ENCODE measurements around the gene HMGN4. TPM values are rescaled to one million over a fixed set of nuclear protein-coding genes. Genes with fewer than 3 reads are reported as not detected.

HMGN4 gene
- total and polyA plus RNA-seq, 2 donors (not counting 3 experiments of a cell fraction or from before 2014, with no cell fraction given) = 13.1 to 36.9 TPM

DNA sequence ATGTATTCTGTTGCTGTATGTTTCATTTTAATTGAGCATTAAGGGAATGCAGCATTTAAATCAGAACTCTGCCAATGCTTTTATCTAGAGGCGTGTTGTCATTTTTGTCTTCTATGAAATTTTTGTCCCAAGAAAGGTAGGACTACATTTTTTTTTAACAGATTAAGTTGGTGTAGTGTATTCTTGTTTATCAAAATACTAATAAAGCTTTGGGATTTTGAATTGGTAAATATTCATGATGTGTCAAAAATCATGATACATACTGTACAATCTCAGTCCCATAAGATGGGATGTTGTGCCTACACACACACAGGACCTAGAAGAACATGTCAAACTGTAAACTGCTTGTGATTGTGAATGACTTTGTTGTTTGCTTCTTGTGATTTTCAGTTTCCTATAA is 11.2 kb upstream of the HMGN4 start:
- no TSS peak for BruUV-seq (replicated peaks)
- Histone ChIP-seq H3K9me3 (replicated peaks; ENCODE audit: control insufficient read depth, insufficient read depth, low read length) (no peaks in the 10 kb centered on the region), H3K4me3 (replicated peaks in 1 of 3; ENCODE audit: insufficient read depth in 1 of 3, low read depth in 1 of 3, low read length in 3 of 3) (no peak overlapping the region), H3K9ac (replicated peaks; ENCODE audit: extremely low read depth, insufficient read depth, low read length) (no peak overlapping the region), H3K36me3 (ENCODE audit: control insufficient read depth in 2 of 2, extremely low read depth in 1 of 2, insufficient read depth in 2 of 2, low read length in 2 of 2) (no peaks in the 10 kb centered on the region), H3K4me1 (ENCODE audit: control insufficient read depth, extremely low read depth, insufficient read depth, low read length) (peaks cover 4% of the 10 kb centered on the region), H2AFZ (ENCODE audit: low read depth, low read length) (no peak overlapping the region), H3K79me2 (ENCODE audit: control insufficient read depth, insufficient read depth, low read length) (no peaks in the 10 kb centered on the region), H3K27ac (ENCODE audit: insufficient read depth, low read depth, low read length) (no peak overlapping the region), H4K20me1 (replicated peaks; ENCODE audit: control insufficient read depth, extremely low read depth, insufficient read depth, low read length) (no peaks in the 10 kb centered on the region), H3K4me2 (ENCODE audit: insufficient read depth, low read length) (no peak overlapping the region), H3K27me3 (ENCODE audit: control insufficient read depth in 2 of 2, insufficient read depth in 2 of 2, low read length in 2 of 2) (no peaks in the 10 kb centered on the region), H3K9me1 (replicated peaks; ENCODE audit: control insufficient read depth, extremely low read depth, insufficient read depth, low read length) (no peaks in the 10 kb centered on the region)
- POLR2A ChIA-PET = no interaction called here
- no peak for DNase-seq (ENCODE audit: low read depth, low spot score)
- CTCF ChIA-PET = interaction anchor here (0.8 kb wide), 1 partner anchor 28 kb away, joined by 3 read pairs; no protein-coding TSS in a partner anchor
- dilution Hi-C loops (cut with MboI; ENCODE audit: extremely low pct_ligation_motif_present, low sequenced_read_pairs) = loop anchor here (25.0 kb wide), 1 partner anchor 190 kb away; no protein-coding TSS in a partner anchor
- no peak for FAIRE-seq
- intact Hi-C loops (cut with micrococcal nuclease) = no loop called here
- TF ChIP-seq CTCF (IDR thresholded peaks at IDR 0.05; ENCODE audit: extremely low read depth in 1 of 2, insufficient read depth in 1 of 2, low read depth in 1 of 2, low read length in 2 of 2) (no peak), POLR2AphosphoS5 (IDR thresholded peaks at IDR 0.05; ENCODE audit: insufficient read depth, low read depth, low read length) (no peak), EZH2 (IDR thresholded peaks at IDR 0.05; ENCODE audit: borderline replicate concordance, low read depth, low read length, severe bottlenecking) (no peak), MYC (IDR thresholded peaks at IDR 0.05; ENCODE audit: low read depth, low read length) (no peak), GATA2 (IDR thresholded peaks at IDR 0.05; ENCODE audit: insufficient read depth, insufficient read length, low read depth, low read length) (no peak), FOS (IDR thresholded peaks at IDR 0.05; ENCODE audit: borderline replicate concordance, insufficient read depth, low read length) (no peak), MAX (IDR thresholded peaks at IDR 0.05; ENCODE audit: insufficient read depth, insufficient read length) (no peak), POLR2A (IDR thresholded peaks at IDR 0.05; ENCODE audit: low read depth, low read length) (no peak), JUN (IDR thresholded peaks at IDR 0.05; ENCODE audit: borderline replicate concordance, insufficient read depth, insufficient read length, low read depth) (no peak)
